ENCODE data around the gene ERC2. TPM values are rescaled to one million over a fixed set of nuclear protein-coding genes. Genes with fewer than 3 reads are reported as not detected.

ERC2 gene
- total and polyA plus RNA-seq, 2 donors (not counting 1 experiment from before 2014, with no cell fraction given): 0.14 to 0.17 TPM

GRCh38 chr3:55678546-55679216 is 789.6 kb downstream of the ERC2 start:
- Histone ChIP-seq H3K4me2 (ENCODE audit: extremely low read depth, insufficient read depth, low read length) (no peak overlapping the region), H3K4me1 (ENCODE audit: control insufficient read depth, extremely low read depth, insufficient read depth, low read length) (no peaks in the 10 kb centered on the region), H3K27me3 (ENCODE audit: control insufficient read depth, insufficient read depth, low read length) (no peaks in the 10 kb centered on the region), H3K79me2 (ENCODE audit: control insufficient read depth, insufficient read depth, low read length) (no peaks in the 10 kb centered on the region), H3K4me3 (replicated peaks in 1 of 4; ENCODE audit: control extremely low read depth in 1 of 4, insufficient read depth in 1 of 4, low read depth in 3 of 4, low read length in 4 of 4) (no peak overlapping the region), H3K27ac (ENCODE audit: insufficient read depth, low read length) (no peak overlapping the region), H3K36me3 (ENCODE audit: control insufficient read depth, insufficient read depth, low read length) (no peaks in the 10 kb centered on the region), H3K9ac (ENCODE audit: insufficient read depth, low read length) (no peak overlapping the region), H4K20me1 (ENCODE audit: control insufficient read depth, extremely low read depth, insufficient read depth, low read length) (no peaks in the 10 kb centered on the region), H3K9me3 (ENCODE audit: control insufficient read depth, insufficient read depth, low read depth, low read length) (no peaks in the 10 kb centered on the region), H2AFZ (ENCODE audit: low read length) (no peak overlapping the region)
- no peak for TF ChIP-seq EZH2 (IDR thresholded peaks at IDR 0.05; ENCODE audit: low read length, missing control alignments)
- no peak for TF ChIP-seq CTCF (conservative IDR thresholded peaks at IDR 0.05 in 1 of 2, IDR thresholded peaks at IDR 0.05 in 1 of 2; ENCODE audit: low read depth in 1 of 2, low read length in 2 of 2)
- DNase-seq (ENCODE audit: low read depth in 2 of 2): no peak

GRCh38 chr3:55676643-55677042 is 791.6 kb downstream of the ERC2 start:
- no peaks in the 10 kb centered on the region for H3K36me3 ChIP-seq (ENCODE audit: control insufficient read depth, insufficient read depth, low read length)
- H3K79me2 ChIP-seq (ENCODE audit: control insufficient read depth, insufficient read depth, low read length): no peaks in the 10 kb centered on the region
- H3K9me3 ChIP-seq (ENCODE audit: control insufficient read depth, insufficient read depth, low read depth, low read length): no peaks in the 10 kb centered on the region
- no peak overlapping the region for H3K27ac ChIP-seq (ENCODE audit: insufficient read depth, low read length)
- H2AFZ ChIP-seq (ENCODE audit: low read length): no peak overlapping the region
- no peaks in the 10 kb centered on the region for H3K4me1 ChIP-seq (ENCODE audit: control insufficient read depth, extremely low read depth, insufficient read depth, low read length)
- no peak overlapping the region for H3K4me3 ChIP-seq (replicated peaks in 1 of 4; ENCODE audit: control extremely low read depth in 1 of 4, insufficient read depth in 1 of 4, low read depth in 3 of 4, low read length in 4 of 4)
- H3K4me2 ChIP-seq (ENCODE audit: extremely low read depth, insufficient read depth, low read length): no peak overlapping the region
- peak in 1 of 2 donors; percentile 20 for DNase-seq (ENCODE audit: low read depth in 2 of 2)
- TF ChIP-seq CTCF (conservative IDR thresholded peaks at IDR 0.05 in 1 of 2, IDR thresholded peaks at IDR 0.05 in 1 of 2; ENCODE audit: low read depth in 1 of 2, low read length in 2 of 2) (no peak), EZH2 (IDR thresholded peaks at IDR 0.05; ENCODE audit: low read length, missing control alignments) (no peak)
- H3K27me3 ChIP-seq (ENCODE audit: control insufficient read depth, insufficient read depth, low read length): no peaks in the 10 kb centered on the region
- H3K9ac ChIP-seq (ENCODE audit: insufficient read depth, low read length): no peak overlapping the region
- H4K20me1 ChIP-seq (ENCODE audit: control insufficient read depth, extremely low read depth, insufficient read depth, low read length): no peaks in the 10 kb centered on the region

- no peak for DNase-seq (ENCODE audit: low read depth in 2 of 2)
- H2AFZ ChIP-seq (ENCODE audit: low read length): no peak overlapping the region
- TF ChIP-seq EZH2 (IDR thresholded peaks at IDR 0.05; ENCODE audit: low read length, missing control alignments) (no peak), CTCF (conservative IDR thresholded peaks at IDR 0.05 in 1 of 2, IDR thresholded peaks at IDR 0.05 in 1 of 2; ENCODE audit: low read depth in 1 of 2, low read length in 2 of 2) (no peak)
- H3K4me3 ChIP-seq (replicated peaks in 1 of 4; ENCODE audit: control extremely low read depth in 1 of 4, insufficient read depth in 1 of 4, low read depth in 3 of 4, low read length in 4 of 4): no peak overlapping the region
- H3K36me3 ChIP-seq (ENCODE audit: control insufficient read depth, insufficient read depth, low read length): no peaks in the 10 kb centered on the region
- no peaks in the 10 kb centered on the region for H4K20me1 ChIP-seq (ENCODE audit: control insufficient read depth, extremely low read depth, insufficient read depth, low read length)
- no peaks in the 10 kb centered on the region for H3K79me2 ChIP-seq (ENCODE audit: control insufficient read depth, insufficient read depth, low read length)
- no peaks in the 10 kb centered on the region for H3K4me1 ChIP-seq (ENCODE audit: control insufficient read depth, extremely low read depth, insufficient read depth, low read length)
- H3K4me2 ChIP-seq (ENCODE audit: extremely low read depth, insufficient read depth, low read length): no peak overlapping the region
- no peaks in the 10 kb centered on the region for H3K27me3 ChIP-seq (ENCODE audit: control insufficient read depth, insufficient read depth, low read length)
- no peak overlapping the region for H3K9ac ChIP-seq (ENCODE audit: insufficient read depth, low read length)
- no peaks in the 10 kb centered on the region for H3K9me3 ChIP-seq (ENCODE audit: control insufficient read depth, insufficient read depth, low read depth, low read length)
- no peak overlapping the region for H3K27ac ChIP-seq (ENCODE audit: insufficient read depth, low read length)
These were observed 792.8 kb downstream of the ERC2 start for GRCh38 chr3:55675478-55675877.

All from fibroblast of lung (primary cell).